ENCODE measurements around the gene ANTXRL. TPM values are rescaled to one million over a fixed set of nuclear protein-coding genes. Genes with fewer than 3 reads are reported as not detected.
"Not testable (repeated sequence)": the region's sequence is repeated elsewhere in the genome, so short reads cannot be mapped to it uniquely, and the experiment has no call there.

ANTXRL gene
- total and polyA plus RNA-seq, 2 experiments from 2014 or later, result not detected

DNA sequence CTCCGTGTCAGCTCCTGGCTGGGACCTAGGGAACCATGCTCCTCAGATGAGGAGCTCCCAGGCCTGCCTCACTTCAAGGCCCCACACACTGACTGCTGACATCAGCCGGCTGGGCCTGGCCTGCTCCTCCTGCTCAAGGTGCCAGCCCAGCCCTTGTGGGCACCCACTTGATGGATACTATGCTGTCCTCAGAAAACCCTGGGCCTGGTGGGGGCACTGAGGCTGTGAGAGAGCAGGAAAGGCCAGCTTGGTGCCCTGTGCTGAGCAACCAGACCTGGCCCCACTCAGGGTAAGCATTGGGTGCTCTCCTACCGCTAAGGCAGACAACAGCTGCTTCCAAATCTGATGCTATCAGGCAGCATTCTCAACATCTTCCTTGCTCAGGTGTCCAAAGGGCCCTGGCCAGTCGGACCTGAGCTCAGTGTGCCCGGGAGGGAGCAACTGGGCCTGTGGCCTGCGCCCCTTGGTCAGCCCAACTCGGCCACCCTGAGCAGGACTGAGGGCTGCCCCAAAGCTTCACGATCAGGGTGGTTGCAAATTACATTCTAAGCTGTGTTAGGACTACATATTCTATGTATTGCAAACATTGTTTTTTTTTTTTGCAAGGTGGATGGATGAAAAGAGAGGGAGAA, 21.9 kb upstream of the ANTXRL start:
- Histone ChIP-seq H3F3A (replicated peaks; ENCODE audit: low read depth) (no peaks in the 10 kb centered on the region), H3K4me2 (no peak overlapping the region), H2AFZ (no peak overlapping the region), H4K20me1 (replicated peaks; ENCODE audit: insufficient read depth) (no peaks in the 10 kb centered on the region), H3K27ac (ENCODE audit: low read depth) (no peak overlapping the region), H3K27me3 (ENCODE audit: insufficient read depth) (no peaks in the 10 kb centered on the region), H3K4me3 (no peak overlapping the region), H3K36me3 (ENCODE audit: insufficient read depth) (no peaks in the 10 kb centered on the region), H3K9me2 (ENCODE audit: insufficient read depth) (no peaks in the 10 kb centered on the region), H3K79me2 (replicated peaks; ENCODE audit: insufficient read depth) (no peaks in the 10 kb centered on the region), H3K4me1 (ENCODE audit: insufficient read depth) (no peaks in the 10 kb centered on the region)
- TF ChIP-seq, protein P1, sequence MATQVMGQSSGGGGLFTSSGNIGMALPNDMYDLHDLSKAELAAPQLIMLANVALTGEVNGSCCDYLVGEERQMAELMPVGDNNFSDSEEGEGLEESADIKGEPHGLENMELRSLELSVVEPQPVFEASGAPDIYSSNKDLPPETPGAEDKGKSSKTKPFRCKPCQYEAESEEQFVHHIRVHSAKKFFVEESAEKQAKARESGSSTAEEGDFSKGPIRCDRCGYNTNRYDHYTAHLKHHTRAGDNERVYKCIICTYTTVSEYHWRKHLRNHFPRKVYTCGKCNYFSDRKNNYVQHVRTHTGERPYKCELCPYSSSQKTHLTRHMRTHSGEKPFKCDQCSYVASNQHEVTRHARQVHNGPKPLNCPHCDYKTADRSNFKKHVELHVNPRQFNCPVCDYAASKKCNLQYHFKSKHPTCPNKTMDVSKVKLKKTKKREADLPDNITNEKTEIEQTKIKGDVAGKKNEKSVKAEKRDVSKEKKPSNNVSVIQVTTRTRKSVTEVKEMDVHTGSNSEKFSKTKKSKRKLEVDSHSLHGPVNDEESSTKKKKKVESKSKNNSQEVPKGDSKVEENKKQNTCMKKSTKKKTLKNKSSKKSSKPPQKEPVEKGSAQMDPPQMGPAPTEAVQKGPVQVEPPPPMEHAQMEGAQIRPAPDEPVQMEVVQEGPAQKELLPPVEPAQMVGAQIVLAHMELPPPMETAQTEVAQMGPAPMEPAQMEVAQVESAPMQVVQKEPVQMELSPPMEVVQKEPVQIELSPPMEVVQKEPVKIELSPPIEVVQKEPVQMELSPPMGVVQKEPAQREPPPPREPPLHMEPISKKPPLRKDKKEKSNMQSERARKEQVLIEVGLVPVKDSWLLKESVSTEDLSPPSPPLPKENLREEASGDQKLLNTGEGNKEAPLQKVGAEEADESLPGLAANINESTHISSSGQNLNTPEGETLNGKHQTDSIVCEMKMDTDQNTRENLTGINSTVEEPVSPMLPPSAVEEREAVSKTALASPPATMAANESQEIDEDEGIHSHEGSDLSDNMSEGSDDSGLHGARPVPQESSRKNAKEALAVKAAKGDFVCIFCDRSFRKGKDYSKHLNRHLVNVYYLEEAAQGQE (IDR thresholded peaks at IDR 0.05; ENCODE audit: unreplicated experiment), result no peak
- TF ChIP-seq POLR2AphosphoS5 (IDR thresholded peaks at IDR 0.05; ENCODE audit: low read depth), result no peak
- TF ChIP-seq CREB1 (CRISPR knock-in tag; IDR thresholded peaks at IDR 0.05; ENCODE audit: low read depth), result no peak
- TF ChIP-seq NANOG (IDR thresholded peaks at IDR 0.05; ENCODE audit: borderline replicate concordance), result no peak
- TF ChIP-seq JUNB (IDR thresholded peaks at IDR 0.05; ENCODE audit: unreplicated experiment), result no peak
- TF ChIP-seq EZH2phosphoT487 (IDR thresholded peaks at IDR 0.05; ENCODE audit: unreplicated experiment), result no peak
- TF ChIP-seq ZNF331 (CRISPR knock-in tag; IDR thresholded peaks at IDR 0.05; ENCODE audit: low read depth), result no peak
- TF ChIP-seq, protein P2, sequence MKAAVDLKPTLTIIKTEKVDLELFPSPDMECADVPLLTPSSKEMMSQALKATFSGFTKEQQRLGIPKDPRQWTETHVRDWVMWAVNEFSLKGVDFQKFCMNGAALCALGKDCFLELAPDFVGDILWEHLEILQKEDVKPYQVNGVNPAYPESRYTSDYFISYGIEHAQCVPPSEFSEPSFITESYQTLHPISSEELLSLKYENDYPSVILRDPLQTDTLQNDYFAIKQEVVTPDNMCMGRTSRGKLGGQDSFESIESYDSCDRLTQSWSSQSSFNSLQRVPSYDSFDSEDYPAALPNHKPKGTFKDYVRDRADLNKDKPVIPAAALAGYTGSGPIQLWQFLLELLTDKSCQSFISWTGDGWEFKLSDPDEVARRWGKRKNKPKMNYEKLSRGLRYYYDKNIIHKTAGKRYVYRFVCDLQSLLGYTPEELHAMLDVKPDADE (IDR thresholded peaks at IDR 0.05), result no peak
- TF ChIP-seq ZNF114 (CRISPR knock-in tag; IDR thresholded peaks at IDR 0.05), result no peak
- H3K4me3 Mint-ChIP-seq, result no peak overlapping the region
- peaks cover 3% of the 10 kb centered on the region; the same call in 1 of the 3 replicates for H3K4me1 Mint-ChIP-seq
- peaks cover 5% of the 10 kb centered on the region for H3K27me3 Mint-ChIP-seq (ENCODE audit: insufficient read depth, low read depth, poor library complexity)
- DNase-seq (ENCODE audit: low spot score), result no peak
- H3K36me3 Mint-ChIP-seq (ENCODE audit: low read depth), result no peaks in the 10 kb centered on the region; the same call in 2 of the 3 replicates
- H3K27ac Mint-ChIP-seq, result no peak overlapping the region
- no peak for ATAC-seq
- no peaks in the 10 kb centered on the region; the same call in 2 of the 3 replicates for H3K9me3 Mint-ChIP-seq

DNA sequence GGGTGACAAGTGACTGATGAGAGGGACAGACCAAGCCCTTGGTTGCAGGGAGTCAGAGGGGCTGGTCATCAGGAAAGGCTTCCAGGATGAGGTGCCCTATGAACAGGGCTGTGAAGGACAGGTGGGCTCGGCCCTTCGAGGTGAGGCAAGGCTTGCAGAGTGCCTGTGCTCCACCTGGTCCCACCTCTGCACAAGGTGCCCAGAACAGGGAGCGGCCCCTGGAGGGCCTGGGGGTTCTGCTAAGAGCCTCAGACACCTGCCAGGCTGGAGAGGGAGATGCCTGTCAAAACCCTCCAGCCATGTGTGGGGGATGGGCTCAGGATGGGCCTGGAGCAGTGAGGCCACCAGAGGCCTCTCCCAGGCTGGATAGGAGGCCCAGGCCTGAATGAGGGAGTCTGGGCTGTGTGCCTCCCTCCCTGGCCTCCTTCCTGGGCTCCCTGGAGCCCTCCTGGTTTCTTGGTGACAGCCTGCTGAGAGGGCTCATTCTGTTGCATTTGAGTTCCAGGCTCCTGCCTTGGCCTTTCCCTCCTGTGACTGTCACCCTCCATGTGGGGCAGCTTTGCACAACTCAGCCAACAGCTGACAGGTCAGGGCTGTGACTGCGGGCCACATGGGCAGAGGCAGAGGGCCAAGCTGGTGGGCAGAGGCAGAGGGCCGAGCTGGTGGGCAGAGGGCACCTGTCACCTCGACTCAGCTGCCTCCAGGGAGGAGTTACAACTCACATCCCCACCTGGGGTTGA, 21.1 kb upstream of the ANTXRL start:
- not testable (repeated sequence) for H4K20me1 ChIP-seq (replicated peaks; ENCODE audit: insufficient read depth); H3K27me3 ChIP-seq (ENCODE audit: insufficient read depth); H3K79me2 ChIP-seq (replicated peaks; ENCODE audit: insufficient read depth); H2AFZ ChIP-seq; H3K27ac ChIP-seq (ENCODE audit: low read depth); H3K36me3 Mint-ChIP-seq (ENCODE audit: low read depth); H3K4me2 ChIP-seq; H3F3A ChIP-seq (replicated peaks; ENCODE audit: low read depth); H3K9me3 Mint-ChIP-seq; H3K4me1 Mint-ChIP-seq; ATAC-seq; H3K9me2 ChIP-seq (ENCODE audit: insufficient read depth); H3K27ac Mint-ChIP-seq; DNase-seq (ENCODE audit: low spot score); H3K36me3 ChIP-seq (ENCODE audit: insufficient read depth); H3K4me1 ChIP-seq (ENCODE audit: insufficient read depth); H3K27me3 Mint-ChIP-seq (ENCODE audit: insufficient read depth, low read depth, poor library complexity); H3K4me3 ChIP-seq; H3K4me3 Mint-ChIP-seq

All from GM23338 (cell line).